AG10803 (cell line): ENCODE results near the gene STIM1.

ENCODE experiments used
- DNase-seq: peaks from one replicate; pipeline ENCODE4 v3.0.0; 2010; ENCODE audit warnings: low read depth
- H3K4me3 ChIP-seq: 2 replicates; pipeline ENCODE4 v1.5.1; 2011; ENCODE audit warnings: mild to moderate bottlenecking, low read length, control low read depth
- TF ChIP-seq, protein P1 (sequence below): conservative IDR thresholded peaks from 2 replicates; pipeline ENCODE4 v1.5.1; 2011; ENCODE audit warnings: mild to moderate bottlenecking, low read length, control low read depth, inconsistent platforms

Gene STIM1

GRCh38 chr11:4086575-4087353 lies 231.3 kb downstream of the STIM1 start:
- H3K4me3 ChIP-seq = no peak overlapping the region
- DNase-seq = no peak
- TF ChIP-seq, protein P1, sequence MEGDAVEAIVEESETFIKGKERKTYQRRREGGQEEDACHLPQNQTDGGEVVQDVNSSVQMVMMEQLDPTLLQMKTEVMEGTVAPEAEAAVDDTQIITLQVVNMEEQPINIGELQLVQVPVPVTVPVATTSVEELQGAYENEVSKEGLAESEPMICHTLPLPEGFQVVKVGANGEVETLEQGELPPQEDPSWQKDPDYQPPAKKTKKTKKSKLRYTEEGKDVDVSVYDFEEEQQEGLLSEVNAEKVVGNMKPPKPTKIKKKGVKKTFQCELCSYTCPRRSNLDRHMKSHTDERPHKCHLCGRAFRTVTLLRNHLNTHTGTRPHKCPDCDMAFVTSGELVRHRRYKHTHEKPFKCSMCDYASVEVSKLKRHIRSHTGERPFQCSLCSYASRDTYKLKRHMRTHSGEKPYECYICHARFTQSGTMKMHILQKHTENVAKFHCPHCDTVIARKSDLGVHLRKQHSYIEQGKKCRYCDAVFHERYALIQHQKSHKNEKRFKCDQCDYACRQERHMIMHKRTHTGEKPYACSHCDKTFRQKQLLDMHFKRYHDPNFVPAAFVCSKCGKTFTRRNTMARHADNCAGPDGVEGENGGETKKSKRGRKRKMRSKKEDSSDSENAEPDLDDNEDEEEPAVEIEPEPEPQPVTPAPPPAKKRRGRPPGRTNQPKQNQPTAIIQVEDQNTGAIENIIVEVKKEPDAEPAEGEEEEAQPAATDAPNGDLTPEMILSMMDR = no peak

DNA sequence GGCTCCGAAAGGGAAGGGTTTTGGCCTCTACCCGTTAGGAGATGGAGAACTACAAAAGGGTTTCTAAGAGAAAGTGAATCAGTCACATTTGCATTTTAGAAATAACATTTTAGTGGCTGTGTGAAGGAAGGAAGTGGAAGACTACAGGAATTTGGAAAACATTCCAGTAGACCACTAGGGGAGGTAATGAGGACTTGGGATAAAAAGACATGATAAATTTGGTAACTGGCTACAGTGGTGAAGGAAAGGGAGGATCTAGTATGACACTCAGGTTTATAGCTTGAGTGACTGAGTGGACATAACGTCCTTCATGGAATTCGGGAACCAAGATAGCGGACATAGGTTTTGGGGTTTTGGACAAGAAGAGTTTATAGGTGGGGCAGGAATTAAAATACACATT lies 232.1 kb downstream of the STIM1 start:
- TF ChIP-seq, protein P1 = peak; percentile 39
- no peak overlapping the region for H3K4me3 ChIP-seq
- peak; percentile 50 for DNase-seq

- DNase-seq = no peak
- TF ChIP-seq, protein P1 = no peak
Observed at GRCh38 chr11:4090258-4090657, 234.8 kb downstream of the STIM1 start.

DNA sequence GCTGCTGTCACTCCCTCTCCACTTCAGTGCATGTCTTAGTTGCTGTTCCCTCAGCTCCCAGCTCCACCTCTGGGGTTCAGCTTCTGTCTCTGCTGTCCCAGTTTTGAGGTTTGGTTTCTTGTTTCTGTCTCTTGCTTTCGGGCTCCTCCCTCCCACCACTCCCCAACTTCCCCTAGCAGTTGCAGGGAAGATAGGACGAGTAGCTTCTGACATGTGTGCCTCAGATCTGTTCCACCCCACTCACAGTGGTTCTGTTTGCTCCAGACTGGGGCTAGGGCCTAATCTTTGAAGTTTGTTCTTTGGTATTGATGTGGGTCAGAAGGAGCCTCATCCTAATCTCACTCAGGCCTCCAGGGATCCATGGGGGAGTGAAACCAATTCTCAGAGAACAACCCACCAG lies 236.6 kb downstream of the STIM1 start:
- H3K4me3 ChIP-seq = no peak overlapping the region
- TF ChIP-seq, protein P1 = no peak
- DNase-seq = no peak

More at GRCh38 chr11:4090258-4090657, 234.8 kb downstream of the STIM1 start:
- H3K4me3 ChIP-seq = no peak overlapping the region

DNA sequence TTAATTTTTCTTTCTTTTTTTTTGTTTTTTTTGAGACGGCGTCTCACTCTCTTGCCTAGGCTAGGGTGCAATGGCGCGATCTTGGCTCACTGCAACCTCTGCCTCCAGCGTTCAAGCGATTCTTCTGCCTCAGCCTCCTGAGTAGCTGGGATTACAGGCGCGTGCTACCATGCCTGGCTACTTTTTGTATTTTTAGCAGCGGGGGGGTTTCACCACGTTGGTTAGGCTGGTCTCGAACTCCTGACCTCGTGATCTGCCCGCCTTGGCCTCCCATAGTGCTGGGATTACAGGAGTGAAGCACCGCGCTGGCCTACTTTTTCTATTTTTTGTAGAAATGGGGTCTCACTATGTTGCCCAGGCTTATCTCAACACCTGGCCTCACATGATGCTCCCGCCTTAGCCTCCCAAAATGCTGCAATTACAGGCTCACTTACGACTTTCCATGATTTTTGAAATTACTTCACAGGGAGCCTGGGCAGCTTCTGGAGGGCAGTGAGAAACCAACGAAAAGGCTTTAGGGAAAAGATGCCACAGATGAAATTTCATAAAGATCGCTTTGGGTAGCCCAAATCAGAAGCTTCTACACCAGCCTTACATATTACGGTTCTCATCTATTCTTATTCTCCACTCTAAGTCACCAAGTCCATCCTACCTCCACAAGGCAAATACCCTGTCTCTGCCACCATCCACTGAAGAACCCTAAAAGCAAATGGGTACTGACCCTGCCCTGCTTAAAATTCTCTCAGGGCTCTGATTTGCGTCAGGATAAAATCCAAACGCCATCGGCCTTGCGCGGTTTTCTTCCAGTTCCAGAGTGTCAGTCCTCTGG lies 238.3 kb downstream of the STIM1 start:
- TF ChIP-seq, protein P1 = no peak
- peak overlapping the region; percentile 95 for H3K4me3 ChIP-seq
- no peak for DNase-seq

GRCh38 chr11:4094348-4095291 lies 239.2 kb downstream of the STIM1 start, which contains the start of gene RRM1:
RRM1 (plus strand) TSS chr11:4094799; CDS start chr11:4095013, 214 bp downstream.
- DNase-seq = peak; percentile 96
- TF ChIP-seq, protein P1 = no peak
- peak within 1 kb of the TSS; percentile 95 for H3K4me3 ChIP-seq
